Epithelial cell of esophagus (primary cell): ENCODE results near the gene PCBD1.

Source experiments
- DNase-seq: peaks from one replicate; pipeline ENCODE4 v3.0.0; 2010; ENCODE audit warnings: low read depth
- H3K4me3 ChIP-seq: 2 replicates; pipeline ENCODE4 v1.5.1; 2011; ENCODE audit warnings: mild to moderate bottlenecking, low read length, control low read depth
- TF ChIP-seq, protein P1 (sequence below): IDR thresholded peaks from 2 replicates; pipeline ENCODE4 v1.5.1; 2011; ENCODE audit warnings: low read depth, mild to moderate bottlenecking, low read length, control low read depth, inconsistent platforms; ENCODE audit not compliant: insufficient read depth; ENCODE audit errors: missing control alignments

PCBD1 gene

DNA sequence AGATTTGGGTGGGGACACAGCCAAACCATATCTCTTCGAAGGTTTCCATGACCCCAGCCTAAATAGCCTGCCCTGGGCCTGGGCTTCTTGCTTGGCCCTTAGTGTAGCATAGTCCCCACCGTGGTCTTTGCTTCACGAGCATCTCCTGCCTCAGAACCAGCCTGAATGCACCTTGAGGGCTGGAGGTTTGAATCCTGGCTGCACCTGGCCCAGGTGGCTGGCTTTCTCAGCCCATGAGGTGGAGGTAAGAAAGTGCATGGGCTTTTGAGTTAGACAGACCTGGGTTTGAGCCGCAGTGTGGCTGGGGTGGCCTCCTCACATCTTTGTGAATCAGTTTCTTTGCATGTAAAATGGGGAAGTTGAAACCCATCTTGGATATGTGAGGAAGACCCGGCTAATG lies 24.2 kb upstream of the PCBD1 start:
- TF ChIP-seq, protein P1, sequence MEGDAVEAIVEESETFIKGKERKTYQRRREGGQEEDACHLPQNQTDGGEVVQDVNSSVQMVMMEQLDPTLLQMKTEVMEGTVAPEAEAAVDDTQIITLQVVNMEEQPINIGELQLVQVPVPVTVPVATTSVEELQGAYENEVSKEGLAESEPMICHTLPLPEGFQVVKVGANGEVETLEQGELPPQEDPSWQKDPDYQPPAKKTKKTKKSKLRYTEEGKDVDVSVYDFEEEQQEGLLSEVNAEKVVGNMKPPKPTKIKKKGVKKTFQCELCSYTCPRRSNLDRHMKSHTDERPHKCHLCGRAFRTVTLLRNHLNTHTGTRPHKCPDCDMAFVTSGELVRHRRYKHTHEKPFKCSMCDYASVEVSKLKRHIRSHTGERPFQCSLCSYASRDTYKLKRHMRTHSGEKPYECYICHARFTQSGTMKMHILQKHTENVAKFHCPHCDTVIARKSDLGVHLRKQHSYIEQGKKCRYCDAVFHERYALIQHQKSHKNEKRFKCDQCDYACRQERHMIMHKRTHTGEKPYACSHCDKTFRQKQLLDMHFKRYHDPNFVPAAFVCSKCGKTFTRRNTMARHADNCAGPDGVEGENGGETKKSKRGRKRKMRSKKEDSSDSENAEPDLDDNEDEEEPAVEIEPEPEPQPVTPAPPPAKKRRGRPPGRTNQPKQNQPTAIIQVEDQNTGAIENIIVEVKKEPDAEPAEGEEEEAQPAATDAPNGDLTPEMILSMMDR: no peak
- DNase-seq: no peak

DNA sequence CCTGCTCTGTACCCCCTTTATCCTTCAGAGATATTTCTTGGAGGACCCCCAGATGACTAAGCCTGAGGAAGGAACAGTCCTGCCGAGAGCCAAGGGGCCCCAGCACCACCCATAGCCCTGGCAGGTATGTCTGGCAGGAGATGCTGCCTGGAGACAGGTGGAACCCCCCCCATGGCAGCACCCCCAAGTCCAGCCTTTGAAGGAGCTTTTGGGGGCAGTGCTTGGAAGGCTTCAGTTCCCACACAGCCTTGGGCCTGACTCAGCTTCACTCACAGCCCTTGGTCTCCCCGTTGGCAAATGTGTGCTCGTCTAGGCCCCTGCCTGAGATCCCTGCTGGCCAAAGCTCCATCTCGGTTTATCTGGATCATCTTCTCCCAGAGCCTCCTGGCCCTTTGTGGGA lies 23.0 kb upstream of the PCBD1 start:
- TF ChIP-seq, protein P1: no peak
- H3K4me3 ChIP-seq: no peak overlapping the region
- DNase-seq: no peak

More for the DNA sequence above, 24.2 kb upstream of the PCBD1 start:
- no peak overlapping the region for H3K4me3 ChIP-seq

DNA sequence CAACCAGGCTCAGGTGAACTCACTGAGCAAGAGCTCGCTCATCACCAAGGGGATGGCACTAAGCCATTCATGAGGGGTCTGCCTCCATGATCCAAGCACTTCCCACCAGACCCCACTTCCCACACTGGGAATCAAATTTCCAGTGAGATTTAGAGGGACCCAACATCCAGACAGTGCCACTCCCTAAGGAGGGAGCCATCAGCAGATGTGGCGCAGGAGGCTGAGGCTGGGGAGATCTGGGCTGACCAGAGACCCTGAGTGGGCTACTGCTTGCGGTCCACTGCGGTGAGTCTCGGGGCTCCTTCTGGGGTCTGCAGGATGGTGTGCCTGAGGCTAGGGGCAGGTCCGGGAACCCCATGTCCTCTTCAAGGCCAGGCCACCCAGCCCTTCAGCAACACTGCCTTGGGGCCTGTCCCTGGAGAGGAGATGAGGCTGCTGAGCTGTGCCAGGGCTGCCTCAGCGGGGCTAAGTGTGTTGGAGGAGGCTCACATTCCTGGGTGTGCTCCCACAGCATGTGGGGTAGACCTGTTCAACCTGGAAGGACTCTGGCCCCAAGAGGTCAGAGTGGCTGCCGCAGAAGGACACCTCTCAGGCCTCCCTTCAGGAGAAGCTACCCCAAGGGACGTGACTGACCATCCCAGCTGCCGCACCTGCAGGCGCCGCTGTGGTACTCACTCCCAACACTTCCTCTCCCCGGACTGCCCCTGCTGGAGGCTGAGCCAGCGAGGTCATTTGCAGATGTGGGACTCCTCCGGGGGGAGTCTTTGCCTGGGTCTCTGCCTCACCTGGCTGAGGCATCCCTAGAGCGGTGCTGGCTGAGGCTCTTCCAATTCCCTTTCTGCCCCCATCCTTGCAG lies 22.3 kb upstream of the PCBD1 start:
- H3K4me3 ChIP-seq: no peak overlapping the region
- TF ChIP-seq, protein P1: no peak
- no peak for DNase-seq

DNA sequence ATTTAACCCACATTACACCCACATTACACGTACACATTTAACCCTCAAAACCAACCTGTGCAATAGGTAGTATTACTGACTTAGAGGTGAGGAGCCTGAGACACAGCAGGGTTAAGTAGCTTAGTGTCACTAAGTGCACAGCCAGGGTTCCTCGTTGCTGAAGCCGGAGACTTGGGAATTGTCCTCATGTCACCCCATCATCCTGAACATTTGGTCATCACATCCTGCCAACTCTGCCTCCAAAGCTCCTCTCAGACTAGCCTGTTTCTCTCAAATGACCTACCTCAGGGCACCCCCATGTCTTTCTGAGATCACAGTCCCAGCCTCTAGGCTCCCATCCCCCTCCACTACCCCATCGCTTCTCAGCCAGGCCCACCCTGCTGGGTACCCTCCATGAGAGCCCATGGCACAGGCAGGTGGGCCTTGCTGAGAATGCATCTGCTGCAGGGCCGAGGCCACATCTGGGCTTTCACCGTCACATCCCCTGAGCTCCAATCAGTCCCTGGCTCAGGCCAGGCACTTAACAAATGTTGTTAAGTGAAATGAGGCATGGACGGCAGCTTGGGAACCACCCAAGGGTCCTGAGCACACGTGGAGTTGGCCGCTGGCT lies 21.1 kb upstream of the PCBD1 start:
- H3K4me3 ChIP-seq: no peak overlapping the region
- TF ChIP-seq, protein P1: no peak
- no peak for DNase-seq

DNA sequence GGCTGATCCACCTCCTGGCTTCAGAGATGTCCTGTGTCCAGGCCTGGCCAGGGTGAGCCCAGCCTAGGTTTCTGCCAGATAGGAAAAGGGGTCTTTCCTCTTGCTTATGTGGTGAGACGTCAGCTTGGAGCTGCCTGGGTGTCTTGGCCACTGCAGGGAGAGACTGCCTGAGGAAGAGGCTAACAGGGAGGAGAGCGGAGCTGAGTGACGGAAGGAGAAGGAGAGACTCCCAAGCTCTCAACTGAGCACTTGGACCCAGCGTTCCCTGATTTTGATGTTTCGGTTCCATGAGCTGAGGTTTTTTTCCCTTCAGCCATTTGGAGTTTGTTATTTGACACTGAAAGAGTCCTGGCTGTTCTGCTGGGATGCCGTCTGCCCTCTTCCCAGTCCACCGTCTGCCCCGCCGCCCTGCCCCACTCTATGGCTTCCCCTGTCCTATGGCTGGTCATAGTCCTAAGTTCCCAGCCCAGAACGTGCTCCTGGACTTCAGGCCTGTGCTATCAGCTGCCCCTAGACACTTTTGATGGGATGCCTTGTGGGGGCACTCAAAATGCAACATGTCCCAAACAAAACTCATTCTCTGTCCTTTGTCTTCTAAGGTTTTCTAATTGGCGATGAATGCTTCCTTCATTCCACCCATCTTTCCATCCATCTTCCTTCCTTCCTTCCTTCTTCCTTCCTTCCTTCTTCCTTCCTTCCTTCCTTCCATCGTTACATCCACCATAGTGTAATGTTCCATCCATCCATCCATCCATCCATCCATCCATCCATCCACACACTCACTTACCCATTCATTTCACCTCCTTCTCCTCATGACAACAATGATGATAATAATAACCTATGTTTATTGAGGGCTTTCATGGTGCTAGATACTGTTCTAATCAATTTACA lies 20.3 kb upstream of the PCBD1 start:
- no peak for DNase-seq
- no peak overlapping the region for H3K4me3 ChIP-seq
- TF ChIP-seq, protein P1: no peak

DNA sequence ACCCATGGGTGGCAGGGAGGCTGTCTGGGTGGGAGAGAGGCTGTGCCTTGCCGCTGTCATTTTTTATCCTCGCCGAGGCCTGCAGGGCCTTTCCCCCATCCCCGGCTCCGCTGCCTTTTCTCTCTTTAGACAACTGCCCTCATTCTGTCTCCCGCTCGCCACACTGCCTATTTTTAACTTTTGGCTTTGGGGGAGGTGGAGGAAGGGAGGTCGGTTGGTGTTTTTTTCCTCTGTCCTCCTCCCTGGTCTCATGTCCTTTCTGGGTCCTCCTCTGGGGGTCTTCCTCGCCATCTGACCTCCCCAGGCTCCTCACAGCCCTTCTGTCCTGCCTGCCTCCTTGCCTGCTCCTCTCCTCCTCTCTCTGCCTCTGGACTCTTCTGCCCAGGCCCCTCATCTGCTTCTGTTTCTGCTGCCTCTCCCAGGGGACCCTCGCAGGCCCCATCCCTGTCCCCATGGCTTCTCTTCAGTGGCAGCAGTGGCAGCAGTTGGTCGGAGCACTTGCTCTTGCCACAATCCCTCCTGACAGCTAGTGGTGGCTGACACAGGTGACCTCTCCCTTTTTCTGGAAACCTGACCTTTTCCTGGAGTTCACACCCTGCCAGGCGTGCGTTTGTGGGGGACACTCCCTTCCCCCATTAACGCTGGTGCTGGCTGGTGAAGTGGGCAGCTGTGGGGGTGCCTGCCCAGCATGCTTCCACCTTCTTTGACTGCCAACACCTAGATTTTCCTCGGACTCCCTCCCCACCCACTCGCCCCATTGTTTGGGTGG lies 19.5 kb upstream of the PCBD1 start:
- no peak overlapping the region for H3K4me3 ChIP-seq
- TF ChIP-seq, protein P1: no peak
- DNase-seq: no peak
